Measurements from ENCODE around the gene ATAT1. TPM values are rescaled to one million over a fixed set of nuclear protein-coding genes. Genes with fewer than 3 reads are reported as not detected.
"Not testable (repeated sequence)": the region's sequence is repeated elsewhere in the genome, so short reads cannot be mapped to it uniquely, and the experiment has no call there.

ATAT1 gene
- total RNA-seq, 2 donors from 2014 or later = 31.6 to 38.0 TPM

DNA sequence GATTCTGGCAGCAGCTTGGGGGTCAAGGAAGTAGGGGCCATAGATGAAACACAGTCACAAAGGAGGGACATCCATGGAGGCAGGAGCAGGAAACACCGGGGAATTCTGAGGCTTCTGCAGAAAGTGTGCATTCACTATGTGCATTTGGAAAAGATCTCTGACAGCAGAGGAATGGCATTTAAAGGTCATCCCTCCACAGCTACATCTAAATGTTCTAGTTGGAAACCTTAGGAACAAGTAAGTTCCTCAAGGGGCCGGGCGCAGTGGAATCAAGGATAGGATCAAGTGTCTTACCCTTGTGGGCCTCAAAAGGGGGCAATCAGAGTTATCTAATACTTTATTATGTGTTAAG, 29.0 kb downstream of the ATAT1 start:
- H3K27ac Mint-ChIP-seq = no peak overlapping the region
- H3K27me3 Mint-ChIP-seq (ENCODE audit: insufficient read depth) = no peaks in the 10 kb centered on the region
- no peak for DNase-seq
- no peaks in the 10 kb centered on the region for H3K4me1 ChIP-seq (ENCODE audit: control insufficient read depth, insufficient read depth, low read length)
- H3K9ac ChIP-seq (ENCODE audit: extremely low read depth, low read length, poor library complexity, severe bottlenecking) = no peak overlapping the region
- TF ChIP-seq, protein P1, sequence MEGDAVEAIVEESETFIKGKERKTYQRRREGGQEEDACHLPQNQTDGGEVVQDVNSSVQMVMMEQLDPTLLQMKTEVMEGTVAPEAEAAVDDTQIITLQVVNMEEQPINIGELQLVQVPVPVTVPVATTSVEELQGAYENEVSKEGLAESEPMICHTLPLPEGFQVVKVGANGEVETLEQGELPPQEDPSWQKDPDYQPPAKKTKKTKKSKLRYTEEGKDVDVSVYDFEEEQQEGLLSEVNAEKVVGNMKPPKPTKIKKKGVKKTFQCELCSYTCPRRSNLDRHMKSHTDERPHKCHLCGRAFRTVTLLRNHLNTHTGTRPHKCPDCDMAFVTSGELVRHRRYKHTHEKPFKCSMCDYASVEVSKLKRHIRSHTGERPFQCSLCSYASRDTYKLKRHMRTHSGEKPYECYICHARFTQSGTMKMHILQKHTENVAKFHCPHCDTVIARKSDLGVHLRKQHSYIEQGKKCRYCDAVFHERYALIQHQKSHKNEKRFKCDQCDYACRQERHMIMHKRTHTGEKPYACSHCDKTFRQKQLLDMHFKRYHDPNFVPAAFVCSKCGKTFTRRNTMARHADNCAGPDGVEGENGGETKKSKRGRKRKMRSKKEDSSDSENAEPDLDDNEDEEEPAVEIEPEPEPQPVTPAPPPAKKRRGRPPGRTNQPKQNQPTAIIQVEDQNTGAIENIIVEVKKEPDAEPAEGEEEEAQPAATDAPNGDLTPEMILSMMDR (conservative IDR thresholded peaks at IDR 0.05) = no peak
- H3K9me3 ChIP-seq (ENCODE audit: control insufficient read depth, low read length) = no peaks in the 10 kb centered on the region
- H3K4me1 Mint-ChIP-seq = no peaks in the 10 kb centered on the region
- no peak overlapping the region for H3K27ac ChIP-seq (ENCODE audit: low read depth, low read length)
- H3K27me3 ChIP-seq (ENCODE audit: control insufficient read depth, insufficient read depth, low read length, poor library complexity, severe bottlenecking) = no peaks in the 10 kb centered on the region
- H3K36me3 Mint-ChIP-seq (ENCODE audit: low read depth) = peaks cover 74% of the 10 kb centered on the region
- peaks cover 95% of the 10 kb centered on the region for H3K36me3 ChIP-seq (ENCODE audit: control insufficient read depth, insufficient read depth, low read length)
- WGBS, 2 experiments (ENCODE audit: insufficient coverage in 1 of 2, insufficient read length in 1 of 2) = 88 to 95% methylated on average over 1 to 3 of the region's 3 CpGs
- no peak overlapping the region for H3K4me3 ChIP-seq (ENCODE audit: low read length)
- H3K4me3 Mint-ChIP-seq = no peak overlapping the region
- no peaks in the 10 kb centered on the region for H3K9me3 Mint-ChIP-seq

DNA sequence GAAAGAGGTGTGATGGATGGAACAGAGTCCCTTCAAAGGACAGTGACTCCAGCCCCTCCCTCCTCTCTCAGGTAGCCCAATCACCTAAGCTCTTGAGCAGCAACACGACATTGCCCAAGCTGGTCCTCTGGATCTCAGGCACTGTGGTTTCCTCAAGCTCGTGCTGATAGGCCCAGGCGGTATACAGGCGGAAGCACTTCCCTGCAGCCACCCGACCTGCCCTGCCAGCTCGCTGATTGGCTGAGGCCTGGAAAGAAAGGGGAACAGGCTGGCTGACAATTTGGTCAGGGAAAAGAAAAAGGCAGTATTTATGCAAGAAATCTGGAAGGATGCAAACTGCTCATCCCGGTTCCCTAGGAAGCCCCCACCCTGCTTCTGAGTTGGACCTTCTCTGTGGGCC, 29.8 kb downstream of the ATAT1 start:
- no peak for DNase-seq
- TF ChIP-seq, protein P1 (conservative IDR thresholded peaks at IDR 0.05) = no peak
- Mint-ChIP-seq H3K27ac (no peak overlapping the region), H3K9me3 (no peaks in the 10 kb centered on the region), H3K4me3 (no peak overlapping the region), H3K36me3 (ENCODE audit: low read depth) (peaks cover 73% of the 10 kb centered on the region), H3K27me3 (ENCODE audit: insufficient read depth) (no peaks in the 10 kb centered on the region), H3K4me1 (no peaks in the 10 kb centered on the region)
- 93% methylated on average over 5 to 7 of the region's 7 CpGs for WGBS, 2 experiments (ENCODE audit: insufficient coverage in 1 of 2, insufficient read length in 1 of 2)
- Histone ChIP-seq H3K27me3 (ENCODE audit: control insufficient read depth, insufficient read depth, low read length, poor library complexity, severe bottlenecking) (no peaks in the 10 kb centered on the region), H3K4me3 (ENCODE audit: low read length) (no peak overlapping the region), H3K36me3 (ENCODE audit: control insufficient read depth, insufficient read depth, low read length) (peaks cover 91% of the 10 kb centered on the region), H3K9me3 (ENCODE audit: control insufficient read depth, low read length) (no peaks in the 10 kb centered on the region), H3K4me1 (ENCODE audit: control insufficient read depth, insufficient read depth, low read length) (no peaks in the 10 kb centered on the region), H3K9ac (ENCODE audit: extremely low read depth, low read length, poor library complexity, severe bottlenecking) (no peak overlapping the region), H3K27ac (ENCODE audit: low read depth, low read length) (no peak overlapping the region)

DNA sequence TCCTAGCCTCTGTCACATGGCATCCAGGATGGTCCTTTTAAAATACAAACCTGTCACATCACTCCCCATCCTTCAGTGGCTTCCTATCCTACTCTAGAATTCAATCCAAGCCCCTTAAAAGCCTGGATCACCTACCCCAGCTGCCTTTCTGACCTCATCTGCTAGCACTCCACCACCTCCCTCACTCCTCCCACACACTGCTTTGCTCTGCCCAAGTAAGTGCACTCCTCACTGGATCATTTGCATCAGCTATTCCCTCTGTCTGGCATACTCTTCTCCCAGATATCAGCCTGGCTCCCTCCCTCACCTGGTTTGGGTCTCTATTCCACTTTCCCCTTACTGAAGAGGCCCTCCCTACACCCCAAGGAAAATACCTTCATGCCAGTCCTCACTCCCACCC, 30.8 kb downstream of the ATAT1 start:
- Histone ChIP-seq H3K4me3 (ENCODE audit: low read length) (no peak overlapping the region), H3K27me3 (ENCODE audit: control insufficient read depth, insufficient read depth, low read length, poor library complexity, severe bottlenecking) (no peaks in the 10 kb centered on the region), H3K36me3 (ENCODE audit: control insufficient read depth, insufficient read depth, low read length) (peaks cover 91% of the 10 kb centered on the region), H3K27ac (ENCODE audit: low read depth, low read length) (no peak overlapping the region), H3K4me1 (ENCODE audit: control insufficient read depth, insufficient read depth, low read length) (no peaks in the 10 kb centered on the region), H3K9ac (ENCODE audit: extremely low read depth, low read length, poor library complexity, severe bottlenecking) (no peak overlapping the region), H3K9me3 (ENCODE audit: control insufficient read depth, low read length) (no peaks in the 10 kb centered on the region)
- TF ChIP-seq, protein P1 (conservative IDR thresholded peaks at IDR 0.05) = no peak
- Mint-ChIP-seq H3K36me3 (ENCODE audit: low read depth) (peaks cover 74% of the 10 kb centered on the region), H3K4me1 (no peaks in the 10 kb centered on the region), H3K9me3 (no peaks in the 10 kb centered on the region), H3K27ac (no peak overlapping the region), H3K4me3 (no peak overlapping the region), H3K27me3 (ENCODE audit: insufficient read depth) (no peaks in the 10 kb centered on the region)
- DNase-seq = no peak

DNA sequence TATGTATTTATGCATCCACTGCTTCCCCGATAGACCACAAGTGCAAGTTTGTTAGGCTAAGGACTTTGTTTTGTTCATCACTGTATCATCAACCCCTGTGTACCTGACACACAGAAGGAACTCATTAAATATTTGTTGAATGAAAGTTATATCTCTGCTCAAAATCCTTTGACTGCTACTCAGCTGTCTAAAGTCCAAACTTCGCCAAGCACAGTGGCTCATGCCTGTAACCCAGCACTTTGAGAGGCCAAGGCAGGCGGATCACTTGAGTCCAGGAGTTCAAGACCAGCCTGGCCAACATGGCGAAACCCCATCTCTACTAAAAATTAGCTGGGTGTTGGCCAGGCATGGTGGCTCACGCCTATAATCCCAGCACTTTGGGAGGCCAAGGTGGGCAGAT, 31.2 kb downstream of the ATAT1 start:
- WGBS, 2 experiments (ENCODE audit: insufficient coverage in 1 of 2, insufficient read length in 1 of 2) = 85 to 91% methylated on average over 3 to 5 of the region's 5 CpGs
- H3K4me3 Mint-ChIP-seq = not testable (repeated sequence)

More for the DNA sequence above, 31.2 kb downstream of the ATAT1 start:
- not testable (repeated sequence) for H3K4me1 Mint-ChIP-seq; H3K9ac ChIP-seq (ENCODE audit: extremely low read depth, low read length, poor library complexity, severe bottlenecking); H3K27ac ChIP-seq (ENCODE audit: low read depth, low read length); H3K27ac Mint-ChIP-seq; H3K4me1 ChIP-seq (ENCODE audit: control insufficient read depth, insufficient read depth, low read length); H3K27me3 ChIP-seq (ENCODE audit: control insufficient read depth, insufficient read depth, low read length, poor library complexity, severe bottlenecking); DNase-seq; H3K27me3 Mint-ChIP-seq (ENCODE audit: insufficient read depth); H3K9me3 Mint-ChIP-seq; H3K4me3 ChIP-seq (ENCODE audit: low read length); H3K9me3 ChIP-seq (ENCODE audit: control insufficient read depth, low read length)
- H3K36me3 ChIP-seq (ENCODE audit: control insufficient read depth, insufficient read depth, low read length) = peaks cover 91% of the 10 kb centered on the region
- peaks cover 75% of the 10 kb centered on the region for H3K36me3 Mint-ChIP-seq (ENCODE audit: low read depth)
